KOPT-K1 (cell line): ENCODE data around the gene SNX14.
"Not testable (repeated sequence)": the region's sequence is repeated elsewhere in the genome, so short reads cannot be mapped to it uniquely, and the experiment has no call there.

Experiments used
- H3K27ac ChIP-seq: fragments of 200-600 bp; sonication (generic); 2 replicates; pipeline ENCODE4 v1.5.1; 2016; ENCODE audit warnings: antibody characterized with exemption, mild to moderate bottlenecking, low read depth, low read length; ENCODE audit not compliant: poor library complexity, severe bottlenecking
- H3K36me3 ChIP-seq: fragments of 200-600 bp; sonication (generic); 2 replicates; pipeline ENCODE4 v1.5.1; 2017; ENCODE audit warnings: antibody characterized with exemption, mild to moderate bottlenecking, low read length, moderate library complexity; ENCODE audit not compliant: insufficient read depth
- H3K9me3 ChIP-seq: fragments of 200-600 bp; sonication (generic); 2 replicates; pipeline ENCODE4 v1.5.1; 2017; ENCODE audit warnings: antibody characterized with exemption, low read length, mild to moderate bottlenecking; ENCODE audit not compliant: insufficient read depth, poor library complexity, severe bottlenecking

SNX14 gene

DNA sequence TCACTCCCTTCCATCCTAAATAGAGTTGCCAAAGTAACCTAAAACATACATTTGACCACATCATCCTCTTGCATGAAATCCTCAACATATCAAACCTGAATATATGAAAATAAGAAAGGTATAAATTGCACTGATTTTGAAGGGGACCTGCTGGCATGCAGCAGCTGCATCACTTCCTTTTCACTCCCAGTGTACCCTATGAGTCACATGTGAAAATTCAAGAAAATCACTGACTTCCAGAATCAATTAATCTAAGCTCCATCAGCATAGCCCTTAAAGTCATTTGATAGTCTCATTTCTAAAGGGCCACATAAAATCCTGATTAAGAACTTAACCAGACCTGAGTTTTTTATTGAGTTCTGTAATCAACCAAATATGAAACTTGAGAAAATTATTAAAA lies 24.3 kb downstream of the SNX14 start:
- Histone ChIP-seq H3K36me3 (peaks cover 29% of the 10 kb centered on the region), H3K27ac (no peak overlapping the region), H3K9me3 (peaks cover 3% of the 10 kb centered on the region)

DNA sequence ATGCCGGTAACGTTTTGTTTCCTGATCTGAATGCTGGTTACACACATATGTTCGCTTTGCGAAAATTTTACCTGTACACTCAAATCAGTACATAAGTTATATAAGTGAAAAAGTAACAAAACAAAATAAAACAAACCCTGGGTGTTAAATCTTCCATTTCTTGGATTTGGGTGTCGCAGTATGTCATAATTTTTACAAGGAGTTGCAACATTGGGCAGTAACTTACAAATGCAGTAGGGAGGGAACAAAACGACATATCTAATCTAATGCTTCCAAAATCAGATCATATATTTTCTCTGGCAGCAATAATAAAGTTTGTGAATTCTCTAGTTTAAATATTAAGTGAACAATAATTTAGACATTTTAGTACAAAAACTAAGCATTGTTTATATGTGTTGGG lies 25.2 kb downstream of the SNX14 start:
- Histone ChIP-seq H3K9me3 (peaks cover 6% of the 10 kb centered on the region), H3K27ac (no peak overlapping the region), H3K36me3 (peaks cover 31% of the 10 kb centered on the region)

DNA sequence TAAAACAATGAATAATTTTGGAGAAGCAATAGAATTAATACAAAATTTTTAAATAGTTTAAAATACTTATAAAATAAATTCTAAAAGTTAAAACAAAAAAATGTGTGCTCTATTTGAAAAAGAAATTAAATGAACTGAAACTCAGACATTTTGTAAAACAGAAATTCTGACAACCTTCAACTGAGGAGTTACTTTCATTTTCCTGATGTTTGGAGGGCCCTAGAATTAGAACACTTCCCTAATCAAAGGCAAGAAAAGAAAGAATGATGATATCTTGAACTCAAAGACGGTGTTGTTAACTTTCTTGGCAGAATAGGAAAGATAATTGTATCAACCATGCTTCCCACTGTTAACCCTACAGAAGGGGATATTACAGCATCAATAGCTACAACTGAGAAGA lies 27.9 kb downstream of the SNX14 start:
- peaks cover 21% of the 10 kb centered on the region for H3K36me3 ChIP-seq
- H3K9me3 ChIP-seq = peaks cover 6% of the 10 kb centered on the region
- no peak overlapping the region for H3K27ac ChIP-seq

DNA sequence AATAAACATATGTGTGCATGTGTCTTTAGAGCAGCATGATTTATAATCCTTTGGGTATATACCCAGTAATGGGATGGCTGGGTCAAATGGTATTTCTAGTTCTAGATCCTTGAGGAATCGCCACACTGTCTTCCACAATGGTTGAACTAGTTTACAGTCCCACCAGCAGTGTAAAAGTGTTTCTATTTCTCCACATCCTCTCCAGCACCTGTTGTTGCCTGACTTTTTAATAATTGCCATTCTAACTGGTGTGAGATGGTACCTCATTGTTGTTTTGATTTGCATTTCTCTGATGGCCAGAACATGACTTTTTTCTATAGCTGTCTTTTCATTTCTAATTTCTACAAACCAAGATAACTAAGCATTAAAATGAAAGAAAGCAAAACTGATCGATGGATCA lies 29.4 kb downstream of the SNX14 start:
- H3K9me3 ChIP-seq, H3K27ac ChIP-seq: not testable (repeated sequence)
- H3K36me3 ChIP-seq = peaks cover 23% of the 10 kb centered on the region; the same call in 1 of the 2 replicates

DNA sequence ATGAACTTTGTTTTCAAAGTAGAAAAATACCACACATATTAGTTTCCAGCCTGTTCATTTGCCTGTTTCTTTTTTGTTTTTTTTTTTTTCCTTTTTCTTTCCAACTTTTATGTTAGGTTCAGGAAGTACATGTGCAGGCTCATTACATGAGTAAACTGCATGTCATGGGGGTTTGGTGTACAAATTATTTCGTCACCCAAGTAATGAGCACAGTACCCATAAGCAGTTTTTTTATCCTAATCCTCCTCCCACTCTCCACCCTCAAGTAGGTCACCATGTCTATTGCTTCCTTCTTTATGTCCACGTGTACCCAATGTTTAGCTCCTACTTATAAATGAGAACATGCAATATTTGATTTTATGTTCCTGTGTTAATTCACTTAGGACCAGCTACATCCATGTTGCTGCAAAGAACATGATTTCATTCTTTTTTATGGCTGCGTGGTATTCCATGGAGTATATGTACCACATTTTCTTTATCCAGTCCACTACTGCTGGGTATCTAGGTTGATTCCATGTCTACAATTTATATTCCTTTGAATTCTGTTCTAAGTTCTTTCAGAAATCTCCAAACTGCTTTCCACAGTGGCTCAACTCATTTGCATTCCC lies 31.8 kb downstream of the SNX14 start:
- H3K9me3 ChIP-seq = peaks cover 6% of the 10 kb centered on the region
- H3K36me3 ChIP-seq = peaks cover 23% of the 10 kb centered on the region
- no peak overlapping the region for H3K27ac ChIP-seq

DNA sequence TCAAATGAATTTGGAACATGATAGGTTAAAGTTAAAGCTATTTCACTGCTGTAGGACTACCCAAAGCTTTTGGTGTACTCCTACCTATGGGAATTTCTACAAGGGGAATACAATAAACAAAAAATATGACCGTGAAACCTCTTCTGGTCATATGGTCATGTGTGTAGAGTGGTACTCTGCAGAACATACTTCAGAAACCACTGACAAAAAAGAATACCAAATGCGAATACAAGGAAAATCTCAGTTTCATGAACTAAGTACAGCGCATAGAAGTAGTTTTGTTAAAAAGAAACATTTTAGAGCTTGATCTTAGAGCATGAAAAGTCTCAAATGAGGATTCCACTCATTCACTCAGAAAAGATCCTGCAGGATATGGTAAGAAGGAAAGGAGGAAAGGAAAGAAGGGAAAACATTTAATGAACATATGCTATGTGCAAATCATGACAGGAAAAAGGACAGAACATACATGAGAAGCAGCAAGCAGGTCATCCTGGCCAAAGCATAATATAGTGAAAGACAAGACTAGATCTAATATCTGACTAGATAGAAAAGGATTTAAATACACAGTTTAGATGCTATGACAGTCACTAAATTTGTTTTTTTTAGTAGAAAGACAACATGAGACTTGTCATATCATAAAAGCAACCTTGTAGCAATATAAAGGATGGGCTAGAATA lies 36.5 kb downstream of the SNX14 start:
- H3K27ac ChIP-seq = no peak overlapping the region
- H3K36me3 ChIP-seq = peaks cover 16% of the 10 kb centered on the region
- no peaks in the 10 kb centered on the region for H3K9me3 ChIP-seq

DNA sequence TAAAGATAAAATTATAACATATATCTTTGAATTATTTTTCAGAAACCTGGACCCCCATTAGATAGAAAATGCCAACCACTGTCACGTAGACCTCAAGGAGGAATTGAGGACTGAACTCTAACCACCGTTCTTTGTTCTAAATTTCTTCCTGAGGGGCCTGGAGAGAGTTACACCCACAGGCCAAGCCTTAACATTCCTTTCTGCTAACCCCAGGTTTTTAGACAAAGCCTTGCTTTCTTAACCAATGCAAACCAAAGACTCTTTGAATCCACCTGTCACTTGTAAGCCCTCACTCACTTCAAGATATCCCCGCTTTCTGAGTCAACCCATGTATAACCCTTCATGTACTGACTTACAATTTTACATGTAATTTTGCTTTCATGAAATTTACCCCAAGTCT lies 41.0 kb downstream of the SNX14 start:
- Histone ChIP-seq H3K9me3 (peaks cover 7% of the 10 kb centered on the region), H3K27ac (no peak overlapping the region), H3K36me3 (peaks cover 15% of the 10 kb centered on the region)

DNA sequence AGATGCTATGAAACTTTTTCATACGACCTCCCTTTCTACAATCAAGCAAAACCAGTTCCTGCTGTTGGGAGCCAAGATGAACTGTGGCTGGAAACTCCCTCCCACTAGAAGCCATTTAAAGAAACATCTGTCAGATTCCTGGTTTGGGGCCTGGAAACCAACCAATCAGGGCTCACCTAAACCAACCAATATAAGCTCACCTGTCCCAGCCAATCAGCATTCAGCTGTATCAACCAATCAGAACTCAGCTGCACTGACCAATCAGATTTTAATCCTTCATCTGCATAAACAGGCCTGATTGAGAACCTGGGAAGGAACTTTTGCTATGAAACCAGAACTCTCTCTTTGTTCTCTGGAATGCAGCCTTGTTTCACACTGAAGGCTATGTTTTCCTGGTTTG lies 42.4 kb downstream of the SNX14 start:
- H3K9me3 ChIP-seq = peaks cover 7% of the 10 kb centered on the region
- H3K36me3 ChIP-seq = peaks cover 20% of the 10 kb centered on the region
- H3K27ac ChIP-seq = no peak overlapping the region

DNA sequence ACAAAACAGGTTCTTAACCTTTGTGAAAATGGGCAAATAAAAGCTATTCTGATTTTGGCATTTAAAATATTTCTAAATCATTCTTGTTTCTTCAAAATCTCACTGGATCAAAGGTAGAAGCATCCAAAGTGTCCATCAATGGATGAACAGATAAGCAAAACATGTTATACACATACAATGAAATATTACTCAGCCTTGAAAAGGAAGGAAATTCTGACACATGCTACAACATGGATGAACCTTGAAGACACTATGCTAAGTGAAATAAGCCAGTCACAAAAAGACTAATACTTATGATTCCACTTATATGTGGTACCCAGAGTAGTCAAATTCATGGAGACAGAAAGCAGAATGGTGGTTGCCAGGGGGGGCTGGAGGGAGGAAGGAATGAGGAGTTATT lies 45.9 kb downstream of the SNX14 start:
- no peak overlapping the region for H3K27ac ChIP-seq
- peaks cover 7% of the 10 kb centered on the region for H3K9me3 ChIP-seq
- peaks cover 34% of the 10 kb centered on the region for H3K36me3 ChIP-seq

DNA sequence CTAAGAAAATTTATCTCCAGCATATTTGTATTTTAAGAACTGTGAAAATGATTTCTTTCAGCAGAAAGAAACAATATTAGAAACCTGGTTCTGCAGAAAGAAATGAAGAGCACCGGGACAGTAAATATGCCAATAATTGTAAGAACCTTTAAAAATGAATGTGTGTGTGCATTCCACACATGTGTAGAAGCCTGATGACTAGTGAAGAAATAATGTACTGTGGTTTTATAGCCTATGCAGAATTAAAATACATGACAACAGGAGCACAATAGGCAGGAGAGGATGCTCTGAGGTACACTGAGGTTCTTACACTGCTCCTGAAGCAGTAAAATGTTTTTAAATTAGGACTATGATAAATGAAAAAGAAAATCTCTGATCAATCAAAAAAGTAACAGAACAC lies 48.9 kb downstream of the SNX14 start:
- no peaks in the 10 kb centered on the region for H3K9me3 ChIP-seq
- H3K27ac ChIP-seq = no peak overlapping the region
- peaks cover 29% of the 10 kb centered on the region for H3K36me3 ChIP-seq

DNA sequence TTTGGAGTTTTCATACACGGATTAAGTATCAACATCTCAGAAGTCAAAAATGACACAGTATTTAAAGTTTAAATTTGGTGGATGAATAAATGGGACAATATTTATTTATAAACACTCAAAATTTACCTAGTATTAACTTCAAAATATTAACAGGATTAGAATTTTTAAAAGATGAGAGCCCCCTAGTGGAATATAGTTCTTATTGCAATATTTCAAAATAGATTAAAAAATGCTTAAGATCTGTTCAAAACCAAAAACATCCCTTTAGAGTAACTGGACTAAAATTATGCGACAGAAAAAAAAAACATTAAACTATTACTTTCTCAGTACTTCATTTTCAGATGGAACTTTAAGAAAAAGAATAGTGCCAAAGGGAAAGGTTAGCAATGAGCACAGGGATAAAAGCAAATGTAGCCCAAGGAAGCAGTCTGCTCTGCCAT lies 56.6 kb downstream of the SNX14 start:
- H3K9me3 ChIP-seq = no peaks in the 10 kb centered on the region
- H3K36me3 ChIP-seq = peaks cover 29% of the 10 kb centered on the region
- no peak overlapping the region for H3K27ac ChIP-seq

DNA sequence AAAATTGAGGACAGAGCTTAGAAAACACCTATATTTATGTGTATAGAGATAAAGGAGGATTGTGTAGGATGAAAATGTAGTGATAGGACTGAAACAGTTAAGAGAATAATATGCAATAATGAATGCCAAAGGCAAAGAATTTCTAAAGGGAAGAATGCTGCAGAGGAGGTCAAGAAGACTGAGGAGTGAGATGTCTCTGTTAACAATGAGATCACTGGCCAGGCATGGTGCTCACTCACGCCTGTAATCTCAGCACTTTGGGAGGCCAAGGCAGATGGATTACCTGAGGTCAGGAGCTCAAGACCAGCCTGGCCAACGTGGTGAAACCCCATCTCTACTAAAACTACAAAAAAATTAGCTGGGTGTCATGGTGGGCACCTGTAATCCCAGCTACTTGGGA lies 69.4 kb downstream of the SNX14 start:
- not testable (repeated sequence) for H3K27ac ChIP-seq, H3K9me3 ChIP-seq
- H3K36me3 ChIP-seq = peaks cover 51% of the 10 kb centered on the region

DNA sequence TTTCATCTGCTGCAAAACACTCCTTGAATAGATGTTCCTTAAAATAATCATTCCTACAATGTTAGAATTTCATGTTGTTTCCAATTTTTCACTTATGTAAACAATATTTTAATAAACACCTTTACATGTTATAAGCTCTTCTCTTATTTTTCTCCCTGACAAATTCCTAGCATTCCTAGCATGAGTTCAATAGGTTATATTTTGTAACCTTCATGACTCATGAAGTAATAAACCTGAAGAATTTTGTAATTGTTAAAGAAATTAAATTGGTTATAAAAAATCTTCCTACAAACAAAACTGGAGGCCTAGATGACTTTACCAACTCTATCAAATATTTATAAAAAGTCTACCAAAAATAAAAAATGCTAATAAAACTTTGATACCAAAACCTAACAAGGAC lies 77.5 kb downstream of the SNX14 start:
- H3K36me3 ChIP-seq = peaks cover 40% of the 10 kb centered on the region
- no peaks in the 10 kb centered on the region for H3K9me3 ChIP-seq
- H3K27ac ChIP-seq = no peak overlapping the region

DNA sequence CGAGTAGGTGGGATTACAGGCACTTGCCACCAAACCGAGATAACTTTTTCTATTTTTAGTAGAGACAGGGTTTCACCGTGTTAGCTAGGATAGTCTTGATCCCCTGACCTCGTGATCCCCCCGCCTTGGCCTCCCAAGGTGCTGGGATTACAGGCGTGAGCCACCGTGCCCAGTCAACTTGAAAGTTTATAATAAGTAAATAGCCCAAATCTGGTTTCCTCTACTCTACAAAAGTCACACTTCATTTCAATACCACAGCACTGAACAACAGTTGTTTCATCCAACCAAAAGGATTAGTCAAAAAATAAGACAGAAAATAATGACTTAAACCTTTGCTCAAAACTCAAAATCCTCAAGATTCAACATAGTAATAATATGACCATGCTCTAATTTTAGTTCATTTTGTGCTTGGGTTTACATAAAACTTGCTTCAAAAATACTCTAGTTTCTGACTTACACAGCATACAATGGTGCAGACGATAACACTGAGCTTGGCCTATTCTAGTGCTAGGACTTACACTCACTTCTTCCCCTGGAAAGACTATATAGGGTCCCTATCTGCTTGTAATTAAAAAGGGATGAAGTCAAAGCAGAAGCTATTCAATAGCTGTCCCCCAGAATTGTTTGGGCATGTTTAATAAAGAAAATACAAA lies 87.1 kb downstream of the SNX14 start:
- no peak overlapping the region for H3K27ac ChIP-seq
- H3K36me3 ChIP-seq = peaks cover 21% of the 10 kb centered on the region
- no peaks in the 10 kb centered on the region for H3K9me3 ChIP-seq

DNA sequence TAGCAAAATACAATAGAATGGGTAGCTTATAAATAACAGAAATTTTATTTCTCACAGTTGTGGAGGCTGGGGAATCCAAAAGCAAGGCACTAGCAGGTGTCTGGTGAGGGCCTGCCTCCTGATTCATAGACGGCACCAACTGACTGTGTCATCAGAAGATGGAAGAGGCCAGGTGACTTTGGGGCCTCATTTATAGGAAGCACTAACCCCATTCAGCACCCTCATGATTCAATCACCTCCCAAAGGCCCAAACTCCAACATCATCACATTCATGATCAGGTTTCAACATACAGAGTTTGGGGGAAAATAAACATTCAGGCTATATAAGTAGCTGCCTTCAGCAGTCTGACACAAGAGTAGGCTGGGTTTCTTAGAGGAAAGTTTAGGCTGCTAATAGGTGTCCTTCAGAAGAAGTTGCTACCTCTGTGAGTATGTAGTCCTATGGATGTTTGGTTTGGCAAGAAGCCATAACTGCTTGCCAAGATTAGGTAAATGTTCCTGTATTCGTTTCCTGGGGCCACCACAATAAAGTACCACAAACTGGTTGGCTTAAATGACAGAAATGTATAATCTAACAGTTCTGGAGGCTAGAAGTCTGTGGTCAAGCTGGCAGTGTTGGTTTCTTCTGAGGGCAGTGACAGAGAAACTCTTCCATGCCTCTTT lies 94.9 kb downstream of the SNX14 start:
- Histone ChIP-seq H3K36me3 (no peaks in the 10 kb centered on the region), H3K9me3 (peaks cover 21% of the 10 kb centered on the region), H3K27ac (no peak overlapping the region)
